ENCODE results near the gene UPF1. TPM values are rescaled to one million over a fixed set of nuclear protein-coding genes. Genes with fewer than 3 reads are reported as not detected.
A peak's percentile ranks its signal among the peaks of the same experiment; 100 is the strongest.

Gene UPF1
- total and polyA plus RNA-seq, 2 of the 13 experiments (the other 11 are each of a cell fraction or from before 2014, with no cell fraction given), result 16.9 to 41.8 TPM

DNA sequence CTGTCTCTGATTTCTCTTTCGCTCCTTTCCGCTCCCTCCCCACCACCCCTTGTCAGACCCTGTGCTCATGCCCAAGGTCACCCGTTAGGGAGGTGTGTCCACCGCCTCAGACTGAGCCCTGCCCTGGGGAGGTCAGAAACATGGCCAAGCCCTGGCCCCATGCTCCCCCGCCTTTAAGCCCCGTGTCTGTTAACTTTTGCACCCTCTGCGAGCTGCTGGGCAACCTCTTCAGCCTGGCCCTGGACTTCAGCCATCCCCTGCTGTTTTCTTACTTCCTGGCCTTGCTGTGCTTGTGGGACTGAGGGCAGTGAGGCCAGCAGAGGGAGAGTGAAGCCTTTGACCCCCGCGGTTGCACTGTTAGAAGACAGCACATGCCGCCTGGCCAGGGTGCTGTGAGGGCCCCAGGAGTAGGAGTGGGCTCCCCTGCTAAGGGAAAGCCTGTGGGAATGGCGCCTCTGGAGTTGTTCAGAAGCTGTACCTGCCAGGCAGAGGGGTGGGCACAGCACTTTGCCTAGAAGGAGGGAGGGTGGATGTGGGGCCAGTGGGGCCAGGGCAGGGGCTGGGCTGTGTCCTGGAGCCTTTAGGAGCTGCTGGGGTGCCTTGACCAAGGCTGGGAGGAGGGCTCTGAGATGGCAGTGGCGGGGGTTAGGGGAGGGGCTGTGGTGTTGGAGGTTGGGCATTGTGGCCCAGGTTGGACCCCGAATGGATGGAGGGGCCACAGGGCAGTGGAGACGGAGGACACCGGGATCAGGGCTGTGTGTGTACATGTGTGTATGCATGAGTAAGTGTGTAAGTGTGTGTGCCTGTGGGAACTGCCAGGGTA is 7.9 kb downstream of the UPF1 start (continued):
- TF ChIP-seq ZNF597 (CRISPR knock-in tag; IDR thresholded peaks at IDR 0.05), result no peak
- TF ChIP-seq RFXANK (CRISPR knock-in tag; IDR thresholded peaks at IDR 0.05), result no peak
- TF ChIP-seq XBP1 (CRISPR knock-in tag; IDR thresholded peaks at IDR 0.05), result no peak
- TF ChIP-seq ZNF331 (CRISPR knock-in tag; IDR thresholded peaks at IDR 0.05), result peak; percentile 88
- TF ChIP-seq CBX1 (IDR thresholded peaks at IDR 0.05; ENCODE audit: low read depth), result no peak
- TF ChIP-seq ZNF562 (CRISPR knock-in tag; IDR thresholded peaks at IDR 0.05; ENCODE audit: borderline replicate concordance), result no peak
- TF ChIP-seq ATF1 (CRISPR knock-in tag; IDR thresholded peaks at IDR 0.05), result no peak
- peak; percentile 80; the same call in 1 of the 2 replicates for TF ChIP-seq ZBTB38 (CRISPR knock-in tag; IDR thresholded peaks at IDR 0.05)
- no peak for TF ChIP-seq NFIC (IDR thresholded peaks at IDR 0.05; ENCODE audit: low read length)
- no peak for TF ChIP-seq MLXIP (CRISPR knock-in tag; IDR thresholded peaks at IDR 0.05; ENCODE audit: borderline replicate concordance)
- TF ChIP-seq NCOA1 (CRISPR knock-in tag; IDR thresholded peaks at IDR 0.05), result peak; percentile 26; the same call in 1 of the 2 replicates
- no peak for TF ChIP-seq NFYC (CRISPR knock-in tag; IDR thresholded peaks at IDR 0.05)
- 0 out of 2 replicates have a peak, but pooled peaks have one; percentile 7 for TF ChIP-seq PHF20 (CRISPR knock-in tag; IDR thresholded peaks at IDR 0.05)
- TF ChIP-seq TAF15 (IDR thresholded peaks at IDR 0.05; ENCODE audit: low read depth, low read length, poor library complexity, severe bottlenecking), result no peak
- TF ChIP-seq CERS6 (CRISPR knock-in tag; IDR thresholded peaks at IDR 0.05), result no peak
- TF ChIP-seq HNRNPH1 (optimal IDR thresholded peaks at IDR 0.05; ENCODE audit: low read depth, low read length), result no peak
- TF ChIP-seq GATAD1 (CRISPR knock-in tag; IDR thresholded peaks at IDR 0.05), result peak; percentile 70
- TF ChIP-seq ZNF441 (CRISPR knock-in tag; IDR thresholded peaks at IDR 0.05; ENCODE audit: borderline replicate concordance), result peak; percentile 51; the same call in 1 of the 2 replicates
- TF ChIP-seq MTA3 (CRISPR knock-in tag; IDR thresholded peaks at IDR 0.05), result no peak
- no peak for TF ChIP-seq ZSCAN12 (CRISPR knock-in tag; IDR thresholded peaks at IDR 0.05)
- no peak for TF ChIP-seq ZNF12 (CRISPR knock-in tag; IDR thresholded peaks at IDR 0.05)
- peak; percentile 59; the same call in 1 of the 2 replicates for TF ChIP-seq ZNF557 (CRISPR knock-in tag; IDR thresholded peaks at IDR 0.05)
- TF ChIP-seq MTA1 (CRISPR knock-in tag; IDR thresholded peaks at IDR 0.05; ENCODE audit: borderline replicate concordance), result peak; percentile 99
- TF ChIP-seq REL (CRISPR knock-in tag; conservative IDR thresholded peaks at IDR 0.05), result no peak
- no peak for TF ChIP-seq GPN1 (CRISPR knock-in tag; IDR thresholded peaks at IDR 0.05; ENCODE audit: borderline replicate concordance)
- peak; percentile 66; the same call in 1 of the 2 replicates for TF ChIP-seq SNAPC2 (CRISPR knock-in tag; IDR thresholded peaks at IDR 0.05)
- peak; percentile 94 for TF ChIP-seq ZMYM3 (CRISPR knock-in tag; IDR thresholded peaks at IDR 0.05)
- peak; percentile 49; the same call in 1 of the 2 replicates for TF ChIP-seq PHF8 (CRISPR knock-in tag; IDR thresholded peaks at IDR 0.05)

Data from HepG2 (cell line).